Measurements from ENCODE around the gene KLHDC3.

DNA sequence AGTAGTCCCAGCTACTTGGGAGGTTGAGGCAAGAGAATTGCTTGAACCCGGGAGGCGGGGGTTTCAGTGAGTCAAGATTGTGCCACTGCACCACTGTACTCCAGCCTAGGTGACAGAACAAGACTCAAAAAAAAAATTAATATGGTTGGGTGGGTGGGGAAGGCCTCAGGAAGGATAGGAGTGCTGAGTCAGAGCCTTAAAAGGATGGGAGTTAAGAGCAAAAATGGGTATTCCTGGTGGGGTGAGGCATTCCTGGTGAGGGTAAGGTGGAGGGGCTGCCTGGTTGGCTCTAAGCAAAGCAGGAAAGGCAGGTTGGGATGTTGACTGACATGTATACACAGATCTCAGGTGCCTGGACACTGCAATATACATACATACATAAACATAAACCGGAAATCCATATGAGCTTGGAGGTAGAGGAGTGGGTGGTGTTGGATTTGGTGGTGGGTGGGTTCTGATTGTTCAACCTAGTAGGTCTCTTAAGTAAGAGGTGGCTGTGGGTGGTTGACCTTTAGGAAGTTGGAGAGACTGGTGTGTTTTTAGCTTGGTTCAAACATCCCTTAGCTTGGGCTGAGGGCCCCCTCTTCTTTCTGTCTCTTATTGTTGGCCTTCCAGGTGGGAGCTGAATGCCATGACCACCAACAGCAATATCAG, 6.1 kb downstream of the KLHDC3 start:
- TF ChIP-seq POLR2A (IDR thresholded peaks at IDR 0.05; ENCODE audit: low read depth, low read length) (no peak), POLR2AphosphoS5 (IDR thresholded peaks at IDR 0.05; ENCODE audit: low read depth, low read length) (no peak), TAF1 (IDR thresholded peaks at IDR 0.05; ENCODE audit: borderline replicate concordance, low read depth, low read length) (no peak)
